ENCODE results near the gene ENGASE.

ENGASE gene

GRCh38 chr17:79116575-79117368, 42.1 kb downstream of the ENGASE start:
- no peak for DNase-seq

DNA sequence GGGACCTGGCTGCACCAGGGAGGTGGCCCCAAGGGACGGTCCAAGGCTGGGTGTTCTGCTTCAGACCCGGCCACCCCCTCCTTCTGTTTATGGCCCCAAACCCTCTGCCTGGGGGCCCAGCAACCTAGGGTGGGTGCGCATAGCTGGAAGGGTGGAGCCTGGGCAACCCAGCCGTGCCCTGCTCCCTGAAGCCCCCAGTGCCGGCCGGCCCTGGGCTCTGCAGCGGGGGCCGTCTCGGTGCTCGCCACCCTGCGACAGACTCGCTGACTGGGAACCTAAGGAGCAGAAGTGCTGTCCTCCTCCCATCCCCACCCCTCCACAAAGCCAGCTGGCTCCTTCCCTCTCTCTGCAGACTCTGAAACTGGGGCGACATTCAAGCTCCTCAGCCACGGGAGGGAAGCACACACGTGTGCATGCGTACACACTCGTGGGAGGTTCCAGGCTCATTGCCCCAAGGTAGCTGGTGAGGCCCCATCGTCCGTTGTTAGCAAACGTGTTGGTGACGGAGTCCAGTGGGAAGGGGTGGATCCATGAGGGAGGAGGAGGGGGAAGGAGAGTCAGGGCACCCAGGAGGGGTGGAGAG, 43.4 kb downstream of the ENGASE start:
- no peak for DNase-seq

DNA sequence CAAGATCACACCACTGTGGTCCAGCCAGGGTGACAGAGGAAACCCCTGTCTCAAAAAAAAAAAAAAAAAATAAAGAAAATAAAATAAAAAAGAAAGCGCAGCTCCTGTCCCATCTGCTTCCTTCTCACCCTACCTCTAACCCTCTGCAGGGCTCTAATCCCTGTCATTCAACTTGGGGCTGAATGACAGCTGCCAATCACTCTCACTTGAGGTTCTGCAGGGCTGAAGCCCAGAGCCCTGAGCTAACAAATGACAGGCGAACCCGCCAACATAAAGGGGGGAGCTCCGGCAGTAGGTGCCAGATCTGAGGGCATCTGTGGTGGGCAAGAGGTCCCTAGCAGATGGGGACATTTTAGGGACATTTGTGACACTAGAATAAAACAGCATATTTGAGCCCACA, 44.3 kb downstream of the ENGASE start:
- no peak for DNase-seq

GRCh38 chr17:79120259-79120658, 45.6 kb downstream of the ENGASE start:
- no peak for DNase-seq

DNA sequence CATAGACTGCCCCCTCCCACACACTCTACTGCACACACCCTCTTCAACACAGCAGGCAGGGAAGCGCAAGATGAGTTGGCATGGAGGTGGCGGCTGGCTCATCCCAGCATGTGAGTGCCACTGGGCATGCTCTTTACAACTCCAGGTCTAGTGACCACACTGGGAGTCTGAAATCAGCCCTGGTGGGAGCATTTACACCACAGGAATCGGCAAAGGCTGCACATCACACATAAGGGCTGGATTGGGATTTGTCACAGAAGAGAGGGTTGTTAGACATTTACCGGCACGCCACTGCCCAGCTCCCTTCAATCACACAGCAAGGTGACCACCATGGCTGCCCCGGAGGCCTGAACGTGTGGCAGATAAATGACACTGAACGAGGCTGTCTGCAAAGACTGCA, 49.4 kb downstream of the ENGASE start:
- no peak for DNase-seq

- no peak for DNase-seq
Measured at GRCh38 chr17:79124513-79125209, 50.0 kb downstream of the ENGASE start.

GRCh38 chr17:79125503-79125902, 50.9 kb downstream of the ENGASE start:
- DNase-seq: no peak

GRCh38 chr17:79126139-79126538, 51.5 kb downstream of the ENGASE start:
- DNase-seq: no peak

GRCh38 chr17:79127534-79128135, 53.0 kb downstream of the ENGASE start:
- no peak for DNase-seq

GRCh38 chr17:79129523-79129922, 54.9 kb downstream of the ENGASE start:
- no peak for DNase-seq

- no peak for DNase-seq
Measured at GRCh38 chr17:79130536-79131273, 56.1 kb downstream of the ENGASE start.

DNA sequence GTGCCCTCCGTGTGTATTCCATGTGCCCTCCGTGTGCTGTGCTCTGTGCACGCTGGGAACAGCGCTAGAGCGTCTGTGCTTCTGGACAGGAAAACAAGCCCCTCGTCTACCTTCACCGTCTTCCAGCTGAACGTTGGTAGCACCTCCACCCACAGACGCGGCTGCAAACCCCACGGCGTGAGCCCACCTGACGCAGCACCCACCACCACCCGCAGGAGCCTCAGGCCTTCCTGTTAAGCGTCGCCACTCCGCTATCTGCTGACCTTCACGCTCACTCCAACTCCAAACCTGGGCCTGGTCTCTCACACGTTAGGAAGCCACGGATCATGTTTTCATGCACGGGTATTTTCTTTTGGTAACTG, 56.6 kb downstream of the ENGASE start:
- DNase-seq: no peak

GRCh38 chr17:79131701-79132100, 57.1 kb downstream of the ENGASE start:
- DNase-seq: no peak

DNA sequence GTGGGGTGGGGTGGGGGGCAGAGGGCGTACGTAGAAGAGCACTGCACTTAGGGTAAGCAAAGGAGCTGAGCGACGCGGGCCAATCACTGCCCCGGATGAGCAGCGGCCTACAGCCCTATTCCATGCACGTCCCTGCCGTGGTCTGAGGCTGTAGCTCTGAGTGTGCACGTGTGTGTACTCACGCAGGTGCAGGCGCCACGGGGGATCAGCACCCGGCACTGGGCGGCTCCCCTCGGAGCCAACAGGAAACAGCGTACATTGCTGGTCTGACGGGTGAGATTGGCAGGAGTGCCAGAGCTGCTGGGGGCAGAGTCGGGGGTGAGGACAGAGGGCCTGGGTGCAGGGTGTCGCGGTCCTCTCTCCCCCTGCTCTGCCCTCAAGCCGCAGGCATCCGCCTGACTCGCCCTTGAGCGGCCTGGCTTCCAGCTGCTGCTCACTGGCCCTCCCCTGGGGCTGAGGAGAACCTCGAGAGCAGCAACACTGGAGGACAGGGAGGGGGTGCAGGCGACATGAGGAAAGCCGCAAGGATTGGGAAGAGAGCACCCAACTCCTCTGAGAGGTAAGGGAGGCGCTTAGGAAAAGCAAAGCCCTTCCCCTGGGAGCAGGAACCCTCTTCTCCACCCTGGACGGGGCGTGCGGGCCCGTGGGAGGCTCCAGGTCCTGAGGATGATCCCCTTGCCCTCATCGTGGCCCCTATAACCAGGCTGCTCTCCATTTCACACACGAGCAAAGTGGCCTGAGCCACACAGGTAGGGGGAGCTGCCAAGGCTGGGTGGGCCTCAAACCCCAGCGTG, 57.8 kb downstream of the ENGASE start:
- DNase-seq: peak; percentile 52

DNA sequence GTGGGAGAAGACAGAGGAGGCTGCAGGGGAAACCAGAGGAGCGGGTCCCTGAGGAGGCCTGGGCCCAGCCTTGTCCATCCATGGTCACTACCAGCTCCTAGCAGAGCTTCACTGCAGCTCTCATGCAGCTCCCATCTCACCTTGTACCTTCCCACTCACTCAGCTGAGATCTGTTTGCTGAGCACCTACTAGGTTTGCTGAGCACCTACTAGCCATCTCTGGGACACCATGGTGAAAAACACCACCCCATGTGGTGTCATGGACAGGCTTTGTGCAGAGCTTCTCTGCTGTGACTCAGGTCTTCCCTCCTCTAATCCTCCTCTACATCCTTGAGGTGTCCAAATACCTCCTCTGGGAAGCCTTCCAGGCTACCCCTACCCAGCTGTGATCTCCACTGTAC, 58.6 kb downstream of the ENGASE start:
- no peak for DNase-seq

DNA sequence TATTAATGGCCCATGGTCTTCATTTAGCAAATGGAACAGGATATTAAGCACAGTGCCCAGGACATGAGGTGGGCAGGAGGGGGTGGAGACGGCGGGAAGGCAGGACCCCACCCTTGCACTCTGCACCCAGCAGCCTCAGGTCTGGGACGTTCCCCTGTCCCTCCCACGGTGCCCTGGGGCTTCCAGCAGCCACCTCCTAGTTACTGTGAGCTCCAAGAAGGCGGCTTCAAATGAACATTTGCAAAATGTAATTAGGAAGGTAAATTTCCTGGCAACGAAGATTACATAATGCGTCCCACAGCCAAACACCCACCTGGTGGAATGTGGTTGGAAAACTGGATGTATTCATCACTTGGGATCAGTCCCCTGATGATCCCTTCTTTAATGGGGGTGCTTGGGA, 59.4 kb downstream of the ENGASE start:
- no peak for DNase-seq

DNA sequence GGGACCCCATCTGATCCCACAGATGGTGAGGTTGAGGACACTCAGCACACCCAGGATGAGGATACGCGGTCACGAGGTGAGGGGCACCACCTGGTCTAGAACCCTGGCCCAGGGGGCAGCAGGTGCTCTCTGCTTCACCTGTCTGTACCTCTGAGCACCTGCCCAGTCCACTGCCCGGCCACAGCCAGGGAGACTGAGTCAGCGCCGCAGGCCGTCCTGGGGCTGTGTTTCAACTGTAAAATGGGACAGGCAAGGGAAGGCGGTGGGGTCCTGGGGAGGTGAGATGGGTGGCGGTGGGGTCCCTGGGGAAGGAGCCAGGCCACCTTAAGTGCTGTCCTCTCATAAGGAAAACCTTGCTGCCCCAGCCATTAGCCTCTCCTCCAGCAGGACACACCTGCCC, 60.4 kb downstream of the ENGASE start:
- DNase-seq: no peak

DNA sequence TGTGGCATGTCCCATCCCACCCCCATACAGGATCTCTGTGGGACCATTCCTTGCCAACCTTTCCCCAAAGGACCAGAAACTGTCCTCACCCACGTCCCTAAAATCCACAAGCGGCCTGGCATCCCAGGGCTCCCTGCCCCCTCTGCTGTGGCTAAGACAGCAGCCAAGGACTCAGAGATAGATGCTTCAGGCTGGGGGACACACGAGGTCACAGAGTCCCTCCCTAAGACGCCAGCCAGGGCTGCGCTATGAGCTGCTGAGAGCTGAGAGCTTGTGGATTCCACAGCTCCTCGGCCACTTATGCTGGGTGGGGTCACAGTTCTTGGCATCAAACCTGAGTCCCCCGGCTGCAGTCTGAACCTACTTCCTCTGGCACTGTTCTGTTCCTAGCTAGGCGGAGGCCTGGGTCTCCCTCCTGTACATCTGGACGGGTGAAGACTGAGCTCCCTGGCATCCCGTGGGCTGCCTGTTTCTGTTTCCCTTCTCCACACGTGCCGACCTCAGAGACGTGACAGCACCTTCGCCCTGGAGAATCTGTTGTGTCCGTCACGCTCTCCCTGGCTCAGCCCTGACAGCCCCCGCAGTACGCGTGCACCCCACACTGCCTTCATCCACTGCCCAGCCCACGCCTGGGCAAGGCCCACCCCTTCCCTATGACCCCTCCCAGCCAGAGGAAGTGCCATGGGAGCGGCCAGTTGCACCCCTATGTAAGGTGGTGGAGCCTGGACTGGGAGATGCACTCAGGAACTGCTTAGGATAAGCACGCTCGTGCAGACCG, 61.2 kb downstream of the ENGASE start:
- no peak for DNase-seq
